Measurements from ENCODE around the gene STMN1.

STMN1 gene

GRCh38 chr1:25867210-25867991, 38.8 kb downstream of the STMN1 start:
- no peak for DNase-seq

GRCh38 chr1:25866288-25866687, 39.9 kb downstream of the STMN1 start:
- no peak for DNase-seq

- no peak for DNase-seq
These were observed 41.8 kb downstream of the STMN1 start for GRCh38 chr1:25864434-25864833.

GRCh38 chr1:25863486-25864262, 42.5 kb downstream of the STMN1 start:
- DNase-seq, result no peak

GRCh38 chr1:25862785-25863485, 43.3 kb downstream of the STMN1 start:
- DNase-seq, result no peak

GRCh38 chr1:25861316-25862286, 44.6 kb downstream of the STMN1 start:
- DNase-seq, result no peak

GRCh38 chr1:25858906-25859789, 47.1 kb downstream of the STMN1 start, which contains the start of gene AUNIP:
Gene AUNIP (minus strand): TSS chr1:25859457. CDS start chr1:25859357, 100 bp downstream.
- DNase-seq, result peak; percentile 96

GRCh38 chr1:25858494-25858893, 47.7 kb downstream of the STMN1 start:
- no peak for DNase-seq

GRCh38 chr1:25856856-25857255, 49.4 kb downstream of the STMN1 start:
- DNase-seq, result no peak

GRCh38 chr1:25854554-25854953, 51.7 kb downstream of the STMN1 start:
- DNase-seq, result no peak
